ENCODE measurements around the gene ETS1.

The ETS1 gene

GRCh38 chr11:128595221-128595620 is 7.9 kb upstream of the ETS1 start:
- H3K36me3 ChIP-seq (replicated peaks; ENCODE audit: insufficient read depth, low read length), result no peaks in the 10 kb centered on the region
- no peak for TF ChIP-seq EZH2phosphoT487 (IDR thresholded peaks at IDR 0.05; ENCODE audit: low read length)
- TF ChIP-seq EZH2 (optimal IDR thresholded peaks at IDR 0.05; ENCODE audit: low read depth, low read length), result no peak
- TF ChIP-seq CTCF (IDR thresholded peaks at IDR 0.05; ENCODE audit: low read length), result no peak
- no peak overlapping the region for H2AFZ ChIP-seq (ENCODE audit: low read length)
- no peaks in the 10 kb centered on the region for H3K9me3 ChIP-seq (replicated peaks; ENCODE audit: insufficient read depth, low read length)
- no peak overlapping the region for H3K4me2 ChIP-seq (ENCODE audit: low read depth, low read length)
- H3K9me2 ChIP-seq (replicated peaks; ENCODE audit: insufficient read depth, low read length), result no peaks in the 10 kb centered on the region
- H4K20me1 ChIP-seq (ENCODE audit: insufficient read depth, low read length), result no peaks in the 10 kb centered on the region
- H3K79me2 ChIP-seq (ENCODE audit: low read length), result no peaks in the 10 kb centered on the region
- H3K4me1 ChIP-seq (ENCODE audit: low read length), result no peaks in the 10 kb centered on the region
- no peak overlapping the region for H3K27ac ChIP-seq (ENCODE audit: low read length)
- no peak overlapping the region for H3K4me3 ChIP-seq (ENCODE audit: low read length)
- H3K27me3 ChIP-seq (replicated peaks; ENCODE audit: insufficient read depth, low read length), result no peaks in the 10 kb centered on the region
- H3F3A ChIP-seq (ENCODE audit: insufficient read depth, low read length), result no peaks in the 10 kb centered on the region
- DNase-seq, result no peak
- no peak overlapping the region for H3K9ac ChIP-seq (ENCODE audit: low read length)

GRCh38 chr11:128594226-128594625 is 6.9 kb upstream of the ETS1 start:
- no peak overlapping the region for H3K27ac ChIP-seq (ENCODE audit: low read length)
- no peak overlapping the region for H2AFZ ChIP-seq (ENCODE audit: low read length)
- no peaks in the 10 kb centered on the region for H3K79me2 ChIP-seq (ENCODE audit: low read length)
- H4K20me1 ChIP-seq (ENCODE audit: insufficient read depth, low read length), result no peaks in the 10 kb centered on the region
- TF ChIP-seq EZH2phosphoT487 (IDR thresholded peaks at IDR 0.05; ENCODE audit: low read length), result no peak
- TF ChIP-seq CTCF (IDR thresholded peaks at IDR 0.05; ENCODE audit: low read length), result no peak
- TF ChIP-seq EZH2 (optimal IDR thresholded peaks at IDR 0.05; ENCODE audit: low read depth, low read length), result no peak
- H3F3A ChIP-seq (ENCODE audit: insufficient read depth, low read length), result no peaks in the 10 kb centered on the region
- H3K9me2 ChIP-seq (replicated peaks; ENCODE audit: insufficient read depth, low read length), result no peaks in the 10 kb centered on the region
- H3K4me2 ChIP-seq (ENCODE audit: low read depth, low read length), result no peak overlapping the region
- no peak for DNase-seq
- no peaks in the 10 kb centered on the region for H3K9me3 ChIP-seq (replicated peaks; ENCODE audit: insufficient read depth, low read length)
- no peaks in the 10 kb centered on the region for H3K4me1 ChIP-seq (ENCODE audit: low read length)
- no peak overlapping the region for H3K4me3 ChIP-seq (ENCODE audit: low read length)
- no peaks in the 10 kb centered on the region for H3K36me3 ChIP-seq (replicated peaks; ENCODE audit: insufficient read depth, low read length)
- no peak overlapping the region for H3K9ac ChIP-seq (ENCODE audit: low read length)
- no peaks in the 10 kb centered on the region for H3K27me3 ChIP-seq (replicated peaks; ENCODE audit: insufficient read depth, low read length)

GRCh38 chr11:128593281-128593680 is 5.9 kb upstream of the ETS1 start:
- Histone ChIP-seq H3K79me2 (ENCODE audit: low read length) (no peaks in the 10 kb centered on the region), H4K20me1 (ENCODE audit: insufficient read depth, low read length) (no peaks in the 10 kb centered on the region), H3K4me3 (ENCODE audit: low read length) (no peak overlapping the region), H3K27me3 (replicated peaks; ENCODE audit: insufficient read depth, low read length) (no peaks in the 10 kb centered on the region), H3K4me2 (ENCODE audit: low read depth, low read length) (no peak overlapping the region), H3K9me2 (replicated peaks; ENCODE audit: insufficient read depth, low read length) (no peaks in the 10 kb centered on the region), H3K9ac (ENCODE audit: low read length) (no peak overlapping the region), H3K9me3 (replicated peaks; ENCODE audit: insufficient read depth, low read length) (no peaks in the 10 kb centered on the region), H3K4me1 (ENCODE audit: low read length) (no peaks in the 10 kb centered on the region), H3F3A (ENCODE audit: insufficient read depth, low read length) (no peaks in the 10 kb centered on the region), H3K36me3 (replicated peaks; ENCODE audit: insufficient read depth, low read length) (no peaks in the 10 kb centered on the region), H3K27ac (ENCODE audit: low read length) (no peak overlapping the region), H2AFZ (ENCODE audit: low read length) (no peak overlapping the region)
- DNase-seq, result no peak
- TF ChIP-seq EZH2 (optimal IDR thresholded peaks at IDR 0.05; ENCODE audit: low read depth, low read length), result no peak
- no peak for TF ChIP-seq CTCF (IDR thresholded peaks at IDR 0.05; ENCODE audit: low read length)
- no peak for TF ChIP-seq EZH2phosphoT487 (IDR thresholded peaks at IDR 0.05; ENCODE audit: low read length)

Data from MM.1S (cell line).